Stimulated activated effector memory CD8-positive, alpha-beta T cell treated with anti-CD3 and anti-CD28 coated beads, Interleukin-12 subunit alpha, Interleukin-12 subunit beta, amount 100 ng/mL, for 72 hours (primary cell): ENCODE measurements around the gene KIAA2012.

ENCODE experiments used
- ATAC-seq: fragments of 150-1000 bp; cut with Tn5 transposase; 2 replicates; pipeline ENCODE4 v1.10.0; 2021
- DNase-seq, 2 donors: peaks; one replicate each; pipeline ENCODE4 v3.0.0; 2021 to 2022; ENCODE audit warnings: low spot score in 2 of 2
- H3K27ac Mint-ChIP-seq: one replicate; pipeline ENCODE4 v1.8.0; 2022; ENCODE audit warnings: mild to moderate bottlenecking, mixed read lengths
- H3K36me3 Mint-ChIP-seq: one replicate; pipeline ENCODE4 v1.8.0; 2022; ENCODE audit warnings: mild to moderate bottlenecking, mixed read lengths
- H3K4me1 Mint-ChIP-seq: one replicate; pipeline ENCODE4 v1.8.0; 2022; ENCODE audit warnings: mixed read lengths
- H3K4me3 Mint-ChIP-seq: one replicate; pipeline ENCODE4 v1.8.0; 2022; ENCODE audit warnings: mild to moderate bottlenecking, mixed read lengths
- H3K9me3 Mint-ChIP-seq: one replicate; pipeline ENCODE4 v1.8.0; 2022; ENCODE audit warnings: mixed read lengths

KIAA2012 gene

GRCh38 chr2:202038471-202039277 lies 34.4 kb upstream of the KIAA2012 start:
- Mint-ChIP-seq H3K36me3 (no peaks in the 10 kb centered on the region), H3K4me3 (no peak overlapping the region), H3K9me3 (no peaks in the 10 kb centered on the region), H3K4me1 (no peaks in the 10 kb centered on the region), H3K27ac (no peak overlapping the region)
- no peak for ATAC-seq
- no peak for DNase-seq

GRCh38 chr2:202039278-202040078 lies 33.6 kb upstream of the KIAA2012 start:
- no peaks in the 10 kb centered on the region for H3K9me3 Mint-ChIP-seq

GRCh38 chr2:202040079-202040844 lies 32.8 kb upstream of the KIAA2012 start:
- H3K9me3 Mint-ChIP-seq, result no peaks in the 10 kb centered on the region
- ATAC-seq (no peak), DNase-seq (no peak)
- no peak overlapping the region for H3K27ac Mint-ChIP-seq
- H3K4me1 Mint-ChIP-seq, result no peaks in the 10 kb centered on the region
- H3K36me3 Mint-ChIP-seq, result no peaks in the 10 kb centered on the region
- H3K4me3 Mint-ChIP-seq, result no peak overlapping the region

More at GRCh38 chr2:202039278-202040078, 33.6 kb upstream of the KIAA2012 start:
- Mint-ChIP-seq H3K4me3 (no peak overlapping the region), H3K36me3 (no peaks in the 10 kb centered on the region), H3K27ac (no peak overlapping the region), H3K4me1 (no peaks in the 10 kb centered on the region)
- ATAC-seq (no peak), DNase-seq (no peak)

GRCh38 chr2:202042444-202042843 lies 30.6 kb upstream of the KIAA2012 start:
- no peak for ATAC-seq
- H3K36me3 Mint-ChIP-seq, result no peaks in the 10 kb centered on the region
- no peak overlapping the region for H3K27ac Mint-ChIP-seq
- H3K4me3 Mint-ChIP-seq, result no peak overlapping the region
- DNase-seq, result no peak
- no peaks in the 10 kb centered on the region for H3K9me3 Mint-ChIP-seq
- no peaks in the 10 kb centered on the region for H3K4me1 Mint-ChIP-seq

GRCh38 chr2:202043475-202043874 lies 29.6 kb upstream of the KIAA2012 start:
- Mint-ChIP-seq H3K4me1 (no peaks in the 10 kb centered on the region), H3K36me3 (no peaks in the 10 kb centered on the region), H3K9me3 (no peaks in the 10 kb centered on the region), H3K4me3 (no peak overlapping the region), H3K27ac (no peak overlapping the region)
- no peak for ATAC-seq
- no peak for DNase-seq

GRCh38 chr2:202044777-202045176 lies 28.3 kb upstream of the KIAA2012 start:
- no peaks in the 10 kb centered on the region for H3K36me3 Mint-ChIP-seq
- ATAC-seq, result no peak
- no peak overlapping the region for H3K27ac Mint-ChIP-seq
- H3K4me1 Mint-ChIP-seq, result no peaks in the 10 kb centered on the region
- no peak for DNase-seq
- no peak overlapping the region for H3K4me3 Mint-ChIP-seq
- H3K9me3 Mint-ChIP-seq, result no peaks in the 10 kb centered on the region

GRCh38 chr2:202046572-202046971 lies 26.5 kb upstream of the KIAA2012 start:
- Mint-ChIP-seq H3K9me3 (no peaks in the 10 kb centered on the region), H3K4me1 (no peaks in the 10 kb centered on the region), H3K36me3 (no peaks in the 10 kb centered on the region), H3K27ac (no peak overlapping the region), H3K4me3 (no peak overlapping the region)
- no peak for DNase-seq
- ATAC-seq, result no peak

- DNase-seq (no peak), ATAC-seq (no peak)
- H3K4me1 Mint-ChIP-seq, result no peaks in the 10 kb centered on the region
- no peak overlapping the region for H3K4me3 Mint-ChIP-seq
- no peak overlapping the region for H3K27ac Mint-ChIP-seq
- no peaks in the 10 kb centered on the region for H3K36me3 Mint-ChIP-seq
- no peaks in the 10 kb centered on the region for H3K9me3 Mint-ChIP-seq
Observed at GRCh38 chr2:202049092-202049728, 23.8 kb upstream of the KIAA2012 start.

GRCh38 chr2:202049840-202050239 lies 23.2 kb upstream of the KIAA2012 start:
- Mint-ChIP-seq H3K9me3 (no peaks in the 10 kb centered on the region), H3K36me3 (no peaks in the 10 kb centered on the region), H3K4me3 (no peak overlapping the region), H3K4me1 (no peaks in the 10 kb centered on the region), H3K27ac (no peak overlapping the region)
- DNase-seq (no peak), ATAC-seq (no peak)

GRCh38 chr2:202050652-202051051 lies 22.4 kb upstream of the KIAA2012 start:
- Mint-ChIP-seq H3K36me3 (no peaks in the 10 kb centered on the region), H3K4me1 (no peaks in the 10 kb centered on the region), H3K27ac (no peak overlapping the region), H3K9me3 (no peaks in the 10 kb centered on the region), H3K4me3 (no peak overlapping the region)
- ATAC-seq (no peak), DNase-seq (no peak)

GRCh38 chr2:202051499-202052161 lies 21.4 kb upstream of the KIAA2012 start:
- Mint-ChIP-seq H3K36me3 (no peaks in the 10 kb centered on the region), H3K4me3 (no peak overlapping the region), H3K4me1 (no peaks in the 10 kb centered on the region), H3K9me3 (no peaks in the 10 kb centered on the region), H3K27ac (no peak overlapping the region)
- ATAC-seq (no peak), DNase-seq (no peak)

GRCh38 chr2:202052235-202052634 lies 20.8 kb upstream of the KIAA2012 start:
- no peak overlapping the region for H3K27ac Mint-ChIP-seq
- no peaks in the 10 kb centered on the region for H3K4me1 Mint-ChIP-seq
- DNase-seq (no peak), ATAC-seq (no peak)
- H3K9me3 Mint-ChIP-seq, result no peaks in the 10 kb centered on the region
- H3K4me3 Mint-ChIP-seq, result no peak overlapping the region
- H3K36me3 Mint-ChIP-seq, result no peaks in the 10 kb centered on the region

- DNase-seq (no peak), ATAC-seq (no peak)
- Mint-ChIP-seq H3K4me1 (no peaks in the 10 kb centered on the region), H3K27ac (no peak overlapping the region), H3K9me3 (no peaks in the 10 kb centered on the region), H3K4me3 (no peak overlapping the region), H3K36me3 (no peaks in the 10 kb centered on the region)
Observed at GRCh38 chr2:202054679-202055078, 18.4 kb upstream of the KIAA2012 start.

GRCh38 chr2:202056611-202057010 lies 16.4 kb upstream of the KIAA2012 start:
- DNase-seq (no peak), ATAC-seq (no peak)
- Mint-ChIP-seq H3K4me3 (no peak overlapping the region), H3K27ac (no peak overlapping the region), H3K36me3 (no peaks in the 10 kb centered on the region), H3K9me3 (no peaks in the 10 kb centered on the region), H3K4me1 (no peaks in the 10 kb centered on the region)

- Mint-ChIP-seq H3K4me3 (no peak overlapping the region), H3K4me1 (no peaks in the 10 kb centered on the region), H3K9me3 (no peaks in the 10 kb centered on the region), H3K27ac (no peak overlapping the region), H3K36me3 (no peaks in the 10 kb centered on the region)
- DNase-seq (no peak), ATAC-seq (no peak)
Observed at GRCh38 chr2:202060218-202060617, 12.8 kb upstream of the KIAA2012 start.
